GM12878 (cell line): ENCODE results near the gene GRB10. TPM values are rescaled to one million over a fixed set of nuclear protein-coding genes. Genes with fewer than 3 reads are reported as not detected.

ENCODE experiments used
- ATAC-seq: fragments of 200-7000 bp; cut with Tn5 transposase; 3 replicates; pipeline ENCODE4 v1.9.1; 2020; ENCODE audit warnings: mild to moderate bottlenecking, moderate library complexity
- BruUV-seq: library from RNA; stranded (reverse); fragments of 400-500 nt; replicated peaks from 2 replicates; lab custom pipeline; 2021; lab: Mats Ljungman, UMichigan
- CTCF ChIA-PET: fragments of 300-600 bp; sonication (Branson Sonifier 250); formaldehyde crosslinking; extraction: SDS; loops from one replicate; lab custom pipeline; 2021; ENCODE audit warnings: inconsistent platforms; lab: Yijun Ruan, JAX
- POLR2A ChIA-PET: fragments of 350-600 bp; formaldehyde crosslinking; extraction: SDS; loops from one replicate; lab custom pipeline; 2021; ENCODE audit warnings: inconsistent platforms; lab: Charles Lee
- RAD21 ChIA-PET: fragments of 300-600 bp; sonication (Branson Sonifier 250); formaldehyde crosslinking; loops from one replicate; lab custom pipeline; 2023; ENCODE audit warnings: antibody characterized with exemption; ENCODE audit not compliant: unreplicated experiment; lab: Charles Lee
- SMC1A ChIA-PET: fragments of 300-600 bp; sonication (Branson Sonifier 250); formaldehyde crosslinking; loops from one replicate; lab custom pipeline; 2023; ENCODE audit not compliant: unreplicated experiment, uncharacterized antibody; lab: Charles Lee
- DNase-seq: peaks from one replicate; pipeline ENCODE4 v3.0.0-alpha.2; 2011; ENCODE audit warnings: low read depth, low spot score
- FAIRE-seq: peaks from 3 replicates; lab custom pipeline; 2011; peaks lifted over from hg19 to GRCh38; lab: Jason Lieb, UNC
- H2AFZ ChIP-seq: 2 replicates; pipeline ENCODE4 v1.6.0; 2011; ENCODE audit warnings: low read depth, low read length, control low read depth; ENCODE audit not compliant: control insufficient read depth
- H3K27ac ChIP-seq: 2 replicates; pipeline ENCODE4 v1.5.1; 2011; ENCODE audit warnings: control low read depth; ENCODE audit not compliant: control insufficient read depth, insufficient read depth
- H3K27me3 ChIP-seq, 2 experiments: replicated peaks in 1 of 2; 2 replicates each; pipeline versions ENCODE4 v1.6.0 to v1.6.1; 2011; ENCODE audit warnings: low read length in 1 of 2; ENCODE audit not compliant: control insufficient read depth in 2 of 2, insufficient read depth in 2 of 2
- H3K36me3 ChIP-seq, 2 experiments: 2 replicates each; pipeline ENCODE4 v1.5.1; 2011; ENCODE audit warnings: low read length in 1 of 2; ENCODE audit not compliant: control insufficient read depth in 2 of 2, insufficient read depth in 2 of 2
- H3K4me1 ChIP-seq: 2 replicates; pipeline ENCODE4 v1.6.1; 2011; ENCODE audit warnings: mild to moderate bottlenecking, low read length, moderate library complexity, mixed read lengths; ENCODE audit not compliant: control insufficient read depth, insufficient read depth
- H3K4me2 ChIP-seq: 2 replicates; pipeline ENCODE4 v1.6.0; 2011; ENCODE audit warnings: control low read depth; ENCODE audit not compliant: control insufficient read depth, insufficient read depth
- H3K4me3 ChIP-seq: fragments of 200-600 bp; sonication (generic); 2 replicates; pipeline ENCODE4 v1.5.1; 2016
- H3K79me2 ChIP-seq: 2 replicates; pipeline ENCODE4 v1.6.0; 2011; ENCODE audit warnings: low read length; ENCODE audit not compliant: control insufficient read depth, insufficient read depth
- H3K9ac ChIP-seq: 2 replicates; pipeline ENCODE4 v1.8.0; 2011; ENCODE audit warnings: low read length, control low read depth, mixed read lengths; ENCODE audit not compliant: control insufficient read depth, insufficient read depth
- H3K9me3 ChIP-seq: replicated peaks from 3 replicates; pipeline ENCODE4 v1.5.1; 2011; ENCODE audit warnings: mild to moderate bottlenecking, low read length; ENCODE audit not compliant: control insufficient read depth, insufficient read depth
- H4K20me1 ChIP-seq: 2 replicates; pipeline ENCODE4 v1.6.0; 2011; ENCODE audit not compliant: control insufficient read depth, insufficient read depth
- ASH2L ChIP-seq: fragments of 300-600, 200-600 bp; sonication (generic); IDR thresholded peaks from 2 replicates; pipeline ENCODE4 v1.6.1; 2017; ENCODE audit warnings: low read depth, mild to moderate bottlenecking, borderline replicate concordance
- BCL3 ChIP-seq: IDR thresholded peaks from 2 replicates; pipeline ENCODE4 v1.6.1; 2011; ENCODE audit warnings: borderline replicate concordance, low read depth, mild to moderate bottlenecking, moderate library complexity, low read length; ENCODE audit not compliant: insufficient read depth, poor library complexity, severe bottlenecking
- BRCA1 ChIP-seq: IDR thresholded peaks from 2 replicates; pipeline ENCODE4 v1.6.1; 2011; ENCODE audit warnings: low read depth, low read length, improper control_type of control experiment
- CUX1 ChIP-seq: IDR thresholded peaks from 2 replicates; pipeline ENCODE4 v1.6.1; 2012; ENCODE audit warnings: improper control_type of control experiment, low read depth, low read length; ENCODE audit not compliant: insufficient replicate concordance
- E2F8 ChIP-seq: fragments of 450-650 bp; IDR thresholded peaks from 2 replicates; pipeline ENCODE4 v1.6.1; 2018; ENCODE audit warnings: mild to moderate bottlenecking, low read depth, moderate library complexity; ENCODE audit not compliant: partially characterized antibody
- EED ChIP-seq: sonication (generic); IDR thresholded peaks from 2 replicates; pipeline ENCODE4 v1.6.1; 2016; ENCODE audit warnings: antibody characterized with exemption, low read depth
- HCFC1 ChIP-seq: fragments of 150-350 bp; IDR thresholded peaks from 2 replicates; pipeline ENCODE4 v1.6.1; 2014; ENCODE audit warnings: low read length
- HDGF ChIP-seq: fragments of 450-650 bp; IDR thresholded peaks from 2 replicates; pipeline ENCODE4 v1.6.1; 2016; ENCODE audit warnings: antibody characterized with exemption
- IKZF1 ChIP-seq: fragments of 450-650 bp; conservative IDR thresholded peaks from 2 replicates; pipeline ENCODE4 v1.6.1; 2017; ENCODE audit warnings: antibody characterized with exemption, mild to moderate bottlenecking
- MTA2 ChIP-seq: fragments of 450-650 bp; IDR thresholded peaks from 2 replicates; pipeline ENCODE4 v1.6.1; 2016; ENCODE audit warnings: low read depth, mild to moderate bottlenecking, moderate library complexity
- NBN ChIP-seq: fragments of 450-650 bp; IDR thresholded peaks from 2 replicates; pipeline ENCODE4 v1.6.1; 2016
- NR2C1 ChIP-seq: fragments of 450-650 bp; IDR thresholded peaks from 2 replicates; pipeline ENCODE4 v1.6.1; 2017; ENCODE audit warnings: antibody characterized with exemption, mild to moderate bottlenecking, moderate library complexity
- RB1 ChIP-seq: fragments of 450-650 bp; formaldehyde crosslinking; IDR thresholded peaks from 2 replicates; pipeline ENCODE4 v1.6.1; 2017; ENCODE audit warnings: mild to moderate bottlenecking, borderline replicate concordance
- WRNIP1 ChIP-seq: IDR thresholded peaks from 2 replicates; pipeline ENCODE4 v1.6.1; 2011; ENCODE audit warnings: low read depth, low read length, improper control_type of control experiment, borderline replicate concordance
- WGBS: methylation state at CpG from one replicate; pipeline ENCODE4 v1.1.6; 2016; ENCODE audit warnings: low lambda C conversion rate; ENCODE audit not compliant: insufficient replicate concordance, insufficient coverage; ENCODE audit errors: missing lambda C conversion rate; 5-methylcytosine and 5-hydroxymethylcytosine counted together
- in situ Hi-C: fragments of 300-500 bp; cut with MboI; formaldehyde crosslinking; loops from 9 replicates; pipeline ENCODE4 v1.14.3; 2018; ENCODE audit warnings: mixed read lengths
- intact Hi-C: fragments of 100-400 bp; cut with micrococcal nuclease; formaldehyde crosslinking; loops from one replicate; pipeline ENCODE4 v1.14.2; 2022; ENCODE audit not compliant: unreplicated experiment
- polyA plus RNA-seq, 11 experiments: library from polyadenylated mRNA; depleted of rRNA in 4 of 11; unstranded in 6 of 11; stranded (reverse) in 5 of 11; fragments of >200 nt; fragmentation: Nextera tagmentation in 4 of 11; fragmentation: Illumina TruSeq in 1 of 11; extraction: Ambion mirVana in 4 of 11; extraction: Trizol in 1 of 11; gene quantifications; 1 replicate in 1 of 11; 2 replicates in 10 of 11; pipeline versions ENCODE4 v1.2.1 to v1.2.3, GENCODE V29; 2011 to 2016; ENCODE audit warnings: inconsistent platforms in 2 of 11, missing spikeins in 2 of 11, low read depth in 1 of 11
- total RNA-seq, 4 experiments: library from RNA; depleted of rRNA in 3 of 4; stranded (reverse); fragments of >200 nt in 3 of 4; fragmentation: Illumina TruSeq in 1 of 4; extraction: Trizol in 1 of 4; gene quantifications; 2 replicates each; pipeline versions ENCODE4 v1.2.1 to v1.2.3, GENCODE V29; 2013 to 2021

GRB10 gene
- total and polyA plus RNA-seq, 10 of the 15 experiments (the other 5 are each of a cell fraction or from before 2014, with no cell fraction given): 0.04 to 0.33 TPM; not detected in 8

GRCh38 chr7:50757703-50758390, 24.8 kb downstream of the GRB10 start:
- SMC1A ChIA-PET: no interaction called here
- in situ Hi-C loops (no loop called here), intact Hi-C loops (no loop called here)
- CTCF ChIA-PET: no interaction called here
- FAIRE-seq (no peak), ATAC-seq (no peak), DNase-seq (no peak)
- H3K4me3 ChIP-seq: no peak overlapping the region
- no peaks in the 10 kb centered on the region for H3K36me3 ChIP-seq
- POLR2A ChIA-PET: no interaction called here
- H3K4me2 ChIP-seq: no peak overlapping the region
- H4K20me1 ChIP-seq: no peaks in the 10 kb centered on the region
- H3K27ac ChIP-seq: no peak overlapping the region
- H3K27me3 ChIP-seq: no peaks in the 10 kb centered on the region; a peak in 1 of 4 replicates
- 38% methylated on average over 10 of the region's 10 CpGs for WGBS
- no peaks in the 10 kb centered on the region for H3K9me3 ChIP-seq
- RAD21 ChIA-PET: no interaction called here
- H3K79me2 ChIP-seq: no peaks in the 10 kb centered on the region
- no TSS peak for BruUV-seq
- H3K4me1 ChIP-seq: no peaks in the 10 kb centered on the region
- no peak overlapping the region for H3K9ac ChIP-seq
- no peak overlapping the region for H2AFZ ChIP-seq
- no peak for TF ChIP-seq RB1
- no peak for TF ChIP-seq EED
- no peak for TF ChIP-seq NBN
- no peak for TF ChIP-seq NR2C1
- no peak for TF ChIP-seq IKZF1
- no peak for TF ChIP-seq ASH2L
- no peak for TF ChIP-seq MTA2
- no peak for TF ChIP-seq HCFC1
- TF ChIP-seq CUX1: no peak
- TF ChIP-seq HDGF: no peak
- TF ChIP-seq E2F8: no peak
- TF ChIP-seq WRNIP1: no peak
- no peak for TF ChIP-seq BRCA1
- no peak for TF ChIP-seq BCL3
